Omental fat pad (tissue), 4 donors: ENCODE measurements around the gene NOC4L. TPM values are rescaled to one million over a fixed set of nuclear protein-coding genes. Genes with fewer than 3 reads are reported as not detected.
A peak's percentile ranks its signal among the peaks of the same experiment; 100 is the strongest.

Experiments used
- ATAC-seq: fragments of 150-250 bp; one replicate; pipeline ENCODE4 v1.9.1; 2016; ENCODE audit warnings: mild to moderate bottlenecking, moderate library complexity; ENCODE audit not compliant: low FRiP score
- DNase-seq: peaks from one replicate; pipeline ENCODE4 v3.0.0-alpha.2; 2019; ENCODE audit warnings: low spot score
- total RNA-seq, 4 donors: library from RNA; depleted of rRNA; stranded (reverse); fragments of >200 nt; gene quantifications; one replicate each; pipeline ENCODE4 v1.1.0, GENCODE V29; 2016
- TF ChIP-seq, protein P1 (sequence below), 3 donors: fragments of 450-650 bp; IDR thresholded peaks; one replicate each; pipeline ENCODE4 v1.5.1; 2016 to 2017; ENCODE audit warnings: antibody characterized with exemption in 3 of 3, mild to moderate bottlenecking in 3 of 3, moderate library complexity in 2 of 3

The NOC4L gene
- total RNA-seq, 4 donors from 2014 or later = 6.4 to 16.1 (median 9.3) TPM

DNA sequence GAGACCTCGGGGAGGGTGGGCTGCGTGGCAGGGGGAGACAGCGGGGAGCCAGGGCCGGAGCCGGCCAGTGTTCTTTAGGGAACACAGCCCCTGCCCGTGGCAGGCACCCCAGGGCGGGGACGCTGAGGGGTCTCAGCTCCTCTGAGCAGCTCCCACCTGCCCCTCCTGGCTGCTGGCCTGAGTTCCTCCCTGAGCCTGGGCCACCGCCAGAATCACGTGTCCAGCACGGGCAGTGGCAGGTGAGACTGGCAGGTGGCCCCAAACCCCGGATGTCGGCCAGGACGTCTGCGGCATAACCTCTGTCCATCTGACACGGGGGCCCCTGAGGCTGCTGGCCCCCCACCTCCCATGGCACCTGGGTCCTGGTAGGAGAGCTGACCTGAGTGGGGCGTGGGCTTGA is 25.1 kb downstream of the NOC4L start:
- TF ChIP-seq, protein P1, sequence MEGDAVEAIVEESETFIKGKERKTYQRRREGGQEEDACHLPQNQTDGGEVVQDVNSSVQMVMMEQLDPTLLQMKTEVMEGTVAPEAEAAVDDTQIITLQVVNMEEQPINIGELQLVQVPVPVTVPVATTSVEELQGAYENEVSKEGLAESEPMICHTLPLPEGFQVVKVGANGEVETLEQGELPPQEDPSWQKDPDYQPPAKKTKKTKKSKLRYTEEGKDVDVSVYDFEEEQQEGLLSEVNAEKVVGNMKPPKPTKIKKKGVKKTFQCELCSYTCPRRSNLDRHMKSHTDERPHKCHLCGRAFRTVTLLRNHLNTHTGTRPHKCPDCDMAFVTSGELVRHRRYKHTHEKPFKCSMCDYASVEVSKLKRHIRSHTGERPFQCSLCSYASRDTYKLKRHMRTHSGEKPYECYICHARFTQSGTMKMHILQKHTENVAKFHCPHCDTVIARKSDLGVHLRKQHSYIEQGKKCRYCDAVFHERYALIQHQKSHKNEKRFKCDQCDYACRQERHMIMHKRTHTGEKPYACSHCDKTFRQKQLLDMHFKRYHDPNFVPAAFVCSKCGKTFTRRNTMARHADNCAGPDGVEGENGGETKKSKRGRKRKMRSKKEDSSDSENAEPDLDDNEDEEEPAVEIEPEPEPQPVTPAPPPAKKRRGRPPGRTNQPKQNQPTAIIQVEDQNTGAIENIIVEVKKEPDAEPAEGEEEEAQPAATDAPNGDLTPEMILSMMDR (IDR thresholded peaks at IDR 0.05) = no peak
- DNase-seq (no peak), ATAC-seq (no peak)

DNA sequence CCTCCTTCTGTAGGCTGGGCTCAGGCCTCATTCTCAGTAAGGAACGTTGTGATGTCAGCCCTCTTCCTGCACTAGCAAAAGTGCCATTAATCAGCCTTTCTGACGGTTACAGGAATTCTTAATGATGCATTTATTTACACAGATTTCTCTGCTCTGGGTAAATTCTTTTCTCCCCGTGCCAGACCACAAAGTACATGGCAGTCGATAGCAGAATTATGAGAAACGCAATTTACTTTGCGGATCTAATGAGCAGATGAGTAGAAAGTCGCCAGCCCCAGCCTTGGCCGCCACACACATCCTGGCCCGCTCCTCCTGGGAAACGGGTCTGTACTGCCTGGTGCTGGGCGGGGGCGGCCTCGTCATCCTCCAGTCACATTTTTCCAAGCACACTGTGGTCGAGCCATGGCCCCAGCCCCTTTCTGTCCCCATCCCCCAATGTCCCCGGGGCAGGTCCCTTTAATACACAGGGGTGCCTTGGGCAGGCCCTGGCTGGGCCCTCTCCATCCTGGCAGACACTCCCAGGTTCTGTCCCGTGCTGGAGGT is 25.9 kb downstream of the NOC4L start:
- DNase-seq (no peak), ATAC-seq (peak; percentile 37)
- TF ChIP-seq, protein P1 (IDR thresholded peaks at IDR 0.05) = no peak

DNA sequence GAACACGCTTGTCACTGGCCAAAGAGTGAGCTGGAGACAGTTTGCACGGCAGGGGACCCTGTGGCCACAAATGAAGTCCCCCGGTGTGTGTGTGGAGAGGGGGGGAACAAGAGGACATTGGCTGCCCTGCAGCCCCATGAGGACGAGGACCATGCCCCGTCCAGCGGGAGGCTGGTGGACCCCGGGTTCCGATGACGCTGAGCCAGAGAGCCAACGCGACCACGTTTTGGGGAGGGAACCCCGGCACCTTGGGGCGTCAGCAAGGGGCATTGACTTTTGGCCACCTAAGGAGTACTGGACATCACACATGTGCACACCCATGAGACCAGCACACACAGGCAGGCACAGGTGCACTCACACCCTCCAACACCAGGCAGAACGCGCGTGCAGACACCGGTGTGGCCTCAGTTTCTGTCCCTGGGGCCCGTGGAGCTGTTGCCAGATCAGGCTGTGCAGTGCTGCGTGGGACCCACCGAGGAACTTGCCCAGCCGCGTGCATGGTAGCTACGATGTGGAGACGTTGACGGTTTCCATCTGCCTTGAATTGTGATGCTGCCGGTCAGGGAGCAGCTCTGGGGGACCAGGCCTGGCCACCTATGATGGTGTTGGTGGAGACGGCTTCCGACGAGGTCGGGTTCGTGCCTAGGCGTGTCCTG is 26.5 kb downstream of the NOC4L start:
- ATAC-seq = no peak
- TF ChIP-seq, protein P1 (IDR thresholded peaks at IDR 0.05) = no peak
- no peak for DNase-seq

DNA sequence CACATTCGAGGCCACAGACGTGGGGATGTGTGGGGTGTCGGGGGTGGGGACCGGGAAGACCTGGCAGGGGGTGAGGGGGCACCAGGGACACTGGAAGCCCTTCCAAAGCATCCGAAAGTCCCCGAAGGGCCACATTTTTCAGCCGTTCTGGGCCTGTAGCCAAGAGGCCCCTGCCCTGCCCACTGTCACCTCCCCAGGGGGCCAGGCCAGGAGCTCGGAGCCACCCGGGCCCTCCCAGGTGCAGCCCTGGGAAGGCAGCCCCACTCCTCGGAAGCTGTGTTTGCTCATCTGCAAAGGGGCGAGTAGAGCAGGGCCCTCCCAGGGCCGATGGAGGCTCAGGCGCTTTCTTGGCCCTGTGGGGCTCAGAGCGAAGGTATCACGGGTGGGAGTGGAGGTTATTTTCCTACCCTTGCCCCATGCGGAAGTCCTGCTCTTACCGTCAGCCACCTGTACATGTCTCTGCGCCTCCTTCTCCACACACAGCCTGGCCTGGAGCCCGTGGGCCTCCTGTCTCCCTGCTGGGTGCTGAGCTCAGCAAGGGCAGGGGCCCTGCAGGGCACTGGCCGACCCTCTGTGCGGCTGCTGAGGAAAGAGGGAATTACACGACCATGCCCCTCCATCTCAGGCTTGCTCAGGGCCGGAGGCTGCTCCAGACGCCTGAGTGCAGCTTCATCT is 27.2 kb downstream of the NOC4L start:
- TF ChIP-seq, protein P1 (IDR thresholded peaks at IDR 0.05) = no peak
- DNase-seq (no peak), ATAC-seq (no peak)

DNA sequence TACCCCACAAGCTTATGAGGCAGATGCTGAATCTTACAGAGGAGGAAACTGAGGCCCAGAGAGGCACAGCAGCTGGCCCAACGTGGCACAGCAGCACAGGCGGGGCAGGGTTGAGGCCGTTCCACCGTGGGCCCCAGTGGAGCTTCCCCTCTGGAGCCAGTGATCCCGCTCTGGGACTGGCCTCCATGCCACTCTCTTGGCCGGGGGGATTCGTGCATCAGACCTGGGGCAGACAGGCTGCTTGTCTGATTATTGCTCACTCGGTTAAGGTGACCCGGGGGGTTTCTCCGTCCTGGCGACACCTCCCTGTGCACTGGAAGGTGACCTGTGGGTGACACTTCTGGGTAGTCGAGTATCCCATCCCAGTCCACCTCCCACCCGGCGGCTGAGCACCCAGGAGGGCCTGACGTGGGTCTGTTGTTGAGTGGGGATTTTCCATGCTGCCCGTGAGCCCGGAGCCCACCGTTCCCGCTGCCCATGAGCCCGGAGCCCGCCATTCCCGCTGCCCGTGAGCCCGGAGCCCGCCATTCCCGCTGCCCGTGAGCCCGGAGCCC is 27.8 kb downstream of the NOC4L start:
- TF ChIP-seq, protein P1 (IDR thresholded peaks at IDR 0.05) = no peak
- ATAC-seq (no peak), DNase-seq (no peak)

DNA sequence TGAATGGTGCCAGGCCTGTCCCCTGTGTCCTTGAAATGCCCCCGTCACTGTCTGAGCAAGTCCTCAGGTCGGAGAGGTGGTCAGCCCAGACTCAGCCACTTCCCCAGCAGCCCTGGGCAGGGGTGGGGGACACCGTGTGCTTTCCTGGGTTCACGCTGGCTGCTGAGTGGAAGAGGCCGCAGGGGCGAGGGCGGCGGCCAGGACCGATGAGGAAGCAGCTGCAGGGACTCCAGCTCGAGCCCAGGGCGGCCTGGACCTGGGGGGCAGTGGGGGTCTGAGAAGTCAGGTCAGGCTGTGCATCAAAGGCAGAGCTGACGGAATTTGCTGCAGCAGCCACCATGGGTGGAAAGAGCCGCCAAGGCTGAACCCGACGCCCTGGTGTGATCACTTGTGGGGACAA is 28.4 kb downstream of the NOC4L start:
- TF ChIP-seq, protein P1 (IDR thresholded peaks at IDR 0.05) = no peak
- ATAC-seq (no peak), DNase-seq (no peak)
